Right renal pelvis (tissue), 4 donors: ENCODE measurements around the gene APLP1. TPM values are rescaled to one million over a fixed set of nuclear protein-coding genes. Genes with fewer than 3 reads are reported as not detected.
"Not testable (repeated sequence)": the region's sequence is repeated elsewhere in the genome, so short reads cannot be mapped to it uniquely, and the experiment has no call there.

Source experiments
- DNase-seq, 4 donors: peaks; one replicate each; pipeline ENCODE4 v3.0.0-alpha.2; 2013; ENCODE audit warnings: low read depth in 4 of 4, low spot score in 3 of 4, missing footprints in 1 of 4
- polyA plus RNA-seq, 4 donors: library from polyadenylated mRNA; unstranded; fragments of 120-200 nt; gene quantifications; one replicate each; pipeline ENCODE4 v1.2.1, GENCODE V29; 2013; ENCODE audit not compliant: insufficient read length in 4 of 4

The APLP1 gene
- polyA plus RNA-seq, 4 donors = 23.6 to 33.2 (median 27.2) TPM

- no peak for DNase-seq
Measured at GRCh38 chr19:35879068-35879467, 10.7 kb downstream of the APLP1 start.

GRCh38 chr19:35879770-35880317, 11.5 kb downstream of the APLP1 start:
- peak in 2 of 4 donors; percentile 75 to 76 for DNase-seq

GRCh38 chr19:35882114-35882832, 13.9 kb downstream of the APLP1 start:
- DNase-seq = peak in 2 of 4 donors; percentile 47 to 70

GRCh38 chr19:35883882-35884281, 15.5 kb downstream of the APLP1 start:
- no peak for DNase-seq

GRCh38 chr19:35885225-35885738, 16.9 kb downstream of the APLP1 start:
- DNase-seq = no peak

- DNase-seq = no peak
Measured at GRCh38 chr19:35885904-35886303, 17.5 kb downstream of the APLP1 start.

GRCh38 chr19:35887197-35887596, 18.8 kb downstream of the APLP1 start:
- DNase-seq = no peak

GRCh38 chr19:35888398-35888797, 20.0 kb downstream of the APLP1 start:
- DNase-seq = no peak

GRCh38 chr19:35889370-35890112, 21.2 kb downstream of the APLP1 start:
- DNase-seq = no peak

GRCh38 chr19:35890113-35890650, 21.8 kb downstream of the APLP1 start:
- DNase-seq = no peak

GRCh38 chr19:35891819-35892218, 23.4 kb downstream of the APLP1 start:
- DNase-seq = not testable (repeated sequence)

GRCh38 chr19:35894342-35894741, 26.0 kb downstream of the APLP1 start:
- no peak for DNase-seq

- no peak for DNase-seq
Measured at GRCh38 chr19:35895911-35896642, 27.7 kb downstream of the APLP1 start.

GRCh38 chr19:35896643-35897040, 28.3 kb downstream of the APLP1 start:
- no peak for DNase-seq

GRCh38 chr19:35897706-35898451, 29.5 kb downstream of the APLP1 start:
- no peak for DNase-seq

GRCh38 chr19:35898499-35898809, 30.1 kb downstream of the APLP1 start:
- no peak for DNase-seq

GRCh38 chr19:35899547-35900214, 31.3 kb downstream of the APLP1 start:
- peak; percentile 53 to 74 (median 69) for DNase-seq

- DNase-seq = no peak
Measured at GRCh38 chr19:35901055-35901644, 32.8 kb downstream of the APLP1 start.
